NOMO-1 (cell line): ENCODE measurements around the gene P3H2.

Experiments used
- DNase-seq, 2 experiments: peaks; one replicate each; lab custom pipeline; 2025; ENCODE audit not compliant: unreplicated experiment in 2 of 2; lab: John Stamatoyannopoulos, UW

Gene P3H2

DNA sequence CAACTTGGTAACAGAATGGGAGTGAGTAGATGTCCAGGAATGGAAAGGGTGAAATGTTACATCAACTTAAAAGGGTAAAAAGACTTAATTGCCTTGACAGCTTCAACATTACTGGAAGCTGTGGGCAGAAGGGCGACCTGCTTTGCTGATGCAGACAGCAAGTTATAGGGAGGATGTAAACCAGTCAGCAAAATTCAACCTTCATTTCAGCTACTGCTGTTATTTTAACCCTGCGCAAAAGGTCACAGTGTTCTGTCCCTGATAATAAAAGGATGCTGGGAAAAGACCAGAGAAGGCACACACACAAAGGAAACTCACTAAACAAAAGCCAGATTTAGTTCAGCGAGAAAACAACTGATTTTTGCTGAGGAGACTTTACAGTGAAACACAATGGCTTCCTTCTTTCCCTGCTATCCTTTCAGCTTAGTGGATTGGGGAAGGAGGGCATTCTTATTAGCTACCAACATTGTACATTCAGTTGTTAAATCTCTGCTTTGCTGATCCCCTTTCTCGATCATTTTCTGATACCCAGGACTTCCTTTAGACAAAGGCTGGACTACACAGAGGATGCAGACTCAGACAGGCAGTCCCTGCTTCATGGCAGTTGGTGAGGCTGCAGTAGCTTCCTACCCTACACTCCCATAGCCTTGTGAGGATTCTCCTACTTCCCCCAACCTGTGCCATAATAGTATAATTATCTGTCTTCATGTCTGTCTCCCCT, 62.0 kb downstream of the P3H2 start:
- DNase-seq: no peak

DNA sequence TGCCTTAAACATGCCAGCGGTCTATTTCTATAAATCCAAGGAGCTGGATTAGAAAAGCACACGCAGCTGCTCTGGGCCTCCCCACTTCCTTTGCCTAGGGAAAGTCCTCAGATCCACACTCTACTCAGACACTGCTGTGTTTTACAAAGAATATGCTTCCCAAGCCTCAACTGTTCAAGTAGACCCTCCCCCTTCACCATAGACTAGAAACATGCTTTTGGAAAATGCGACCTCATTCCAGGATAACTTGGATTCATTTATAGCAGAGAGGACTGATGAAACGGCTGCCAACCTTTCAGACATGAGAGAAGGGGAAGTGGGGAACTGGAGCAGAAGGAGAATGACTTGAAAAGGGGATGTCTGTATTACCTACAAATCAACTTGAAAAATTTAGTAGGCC, 64.0 kb downstream of the P3H2 start:
- DNase-seq: peak; percentile 43 to 72

DNA sequence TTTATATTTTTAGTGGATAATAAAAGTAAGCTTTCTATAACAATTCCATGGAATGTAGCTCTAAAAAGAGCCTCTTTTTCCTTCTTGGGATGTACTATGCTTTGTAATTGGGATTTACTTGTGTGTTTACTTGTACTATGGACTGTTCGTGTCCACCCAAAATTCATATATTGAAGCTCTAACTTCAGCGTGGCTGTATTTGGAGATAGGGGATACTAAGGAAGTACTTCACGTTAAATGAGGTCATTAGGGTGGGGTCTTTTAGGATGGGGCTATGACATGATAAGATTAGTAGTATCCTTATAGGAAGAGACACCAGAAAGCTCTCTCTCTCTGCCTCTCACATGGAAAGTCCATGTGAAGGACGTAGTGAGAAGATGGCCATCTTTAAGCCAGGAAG, 64.9 kb downstream of the P3H2 start:
- DNase-seq: no peak

DNA sequence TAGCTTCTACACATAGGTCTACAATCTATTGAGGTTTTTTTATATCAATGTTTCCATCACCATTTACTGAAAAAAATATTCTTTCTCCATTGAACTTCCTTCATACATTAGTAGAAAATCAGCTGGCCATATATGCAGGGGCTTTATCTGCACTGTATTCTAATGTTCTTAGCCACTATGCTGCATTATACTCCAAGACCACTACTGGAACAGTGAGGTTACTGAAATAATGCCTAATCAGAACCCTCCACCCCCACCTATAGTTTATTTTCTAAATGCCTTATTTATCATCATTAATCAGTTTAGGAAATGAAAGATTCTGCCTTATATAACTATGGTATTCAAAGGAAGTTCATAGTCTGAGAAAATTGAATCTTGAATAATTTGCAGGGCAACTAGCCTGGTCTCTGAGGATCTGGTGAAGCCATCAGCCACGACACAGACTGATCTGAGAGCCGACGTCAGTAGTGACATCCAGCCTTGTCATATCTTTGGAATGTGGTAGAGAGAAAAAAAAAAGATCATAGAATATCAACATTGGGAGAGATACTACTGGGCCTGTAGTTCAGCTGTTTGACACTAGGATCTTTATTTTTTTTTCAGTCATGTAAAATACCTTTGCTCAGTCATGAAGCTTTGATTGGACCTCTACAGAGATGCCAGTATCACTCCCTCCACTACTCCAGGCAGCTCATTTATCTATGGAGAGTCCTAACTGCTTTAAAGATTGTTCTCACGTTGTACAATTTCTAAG, 66.6 kb downstream of the P3H2 start:
- DNase-seq: no peak

DNA sequence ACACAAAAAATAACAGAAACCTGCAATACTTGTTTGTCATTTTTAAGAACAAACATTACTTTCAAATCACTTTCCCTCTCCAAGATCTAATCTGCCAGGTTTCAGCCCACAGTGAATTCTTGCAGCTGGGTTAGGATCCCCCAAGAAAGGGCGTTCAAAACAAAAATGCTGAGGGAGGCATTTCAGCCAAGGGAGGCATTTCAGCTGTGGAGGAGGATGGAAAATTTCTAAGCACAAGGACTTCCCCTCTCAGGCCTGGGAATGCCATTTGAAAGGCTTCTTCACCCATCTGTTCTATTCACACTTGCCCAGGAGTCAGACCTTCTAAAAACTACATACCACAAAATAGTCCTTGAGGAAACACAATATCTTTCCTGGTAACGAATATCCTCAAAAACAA, 69.1 kb downstream of the P3H2 start:
- no peak for DNase-seq

DNA sequence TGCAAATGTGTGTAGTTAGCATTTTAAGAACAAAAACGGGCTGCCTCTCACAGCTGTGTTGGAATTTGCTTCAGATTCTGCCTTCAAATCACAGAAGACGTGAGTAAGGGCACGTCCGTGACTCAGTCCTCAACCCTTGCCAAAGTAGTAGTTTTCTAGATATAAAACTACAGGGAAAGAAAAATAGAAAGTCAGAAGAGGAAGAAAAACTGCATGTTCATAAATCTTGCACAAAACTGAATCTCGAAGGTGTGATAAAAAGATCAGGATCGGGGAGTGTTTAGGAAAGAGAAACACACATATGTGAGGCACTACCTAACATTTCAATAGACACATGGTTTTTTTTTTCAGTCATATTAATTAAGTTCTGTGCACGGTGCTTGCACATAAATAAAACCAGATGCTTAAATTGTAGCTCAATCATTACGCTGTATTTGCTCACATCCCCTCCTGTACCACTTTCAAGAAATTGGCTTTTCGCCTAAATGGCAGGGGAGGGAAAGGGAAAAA, 71.7 kb downstream of the P3H2 start:
- DNase-seq: peak; percentile 67 to 92

DNA sequence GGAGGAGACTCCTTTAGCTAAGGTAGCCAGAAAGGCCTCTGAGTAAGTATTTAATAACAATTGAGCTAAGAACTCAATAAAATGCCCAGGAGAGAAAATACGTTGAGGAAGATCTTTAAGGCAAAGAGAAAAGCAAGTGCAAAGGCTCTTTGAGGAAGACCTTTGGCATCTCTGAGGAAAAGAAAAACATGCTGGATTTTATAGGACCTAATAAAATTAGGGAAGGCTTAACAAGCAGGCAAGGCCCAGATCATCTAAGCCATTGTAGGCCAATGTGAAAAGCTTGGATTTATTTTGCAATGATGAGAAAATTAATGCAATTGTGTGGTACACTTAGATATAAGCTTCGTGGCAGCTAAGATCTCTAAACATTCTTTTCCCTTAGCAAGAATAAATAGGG, 75.7 kb downstream of the P3H2 start:
- DNase-seq: no peak

DNA sequence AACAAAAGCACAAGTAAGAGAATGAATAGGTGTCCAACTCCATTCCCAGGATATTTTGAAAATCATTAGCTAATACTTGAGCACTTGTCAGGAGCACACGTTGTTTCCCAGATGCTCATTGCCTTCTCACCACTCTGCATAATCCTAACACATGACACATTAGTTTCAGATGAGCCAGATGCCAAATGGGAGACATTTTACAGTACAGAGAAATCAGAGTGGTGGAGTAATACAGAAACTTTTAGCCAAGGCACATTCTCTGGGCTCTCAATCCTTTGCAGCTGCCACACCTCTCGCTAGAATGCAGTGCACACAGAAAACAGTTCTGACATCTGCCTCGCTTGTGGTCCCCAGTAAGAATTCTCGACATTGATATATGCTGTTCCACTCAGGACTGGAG, 76.6 kb downstream of the P3H2 start:
- no peak for DNase-seq

DNA sequence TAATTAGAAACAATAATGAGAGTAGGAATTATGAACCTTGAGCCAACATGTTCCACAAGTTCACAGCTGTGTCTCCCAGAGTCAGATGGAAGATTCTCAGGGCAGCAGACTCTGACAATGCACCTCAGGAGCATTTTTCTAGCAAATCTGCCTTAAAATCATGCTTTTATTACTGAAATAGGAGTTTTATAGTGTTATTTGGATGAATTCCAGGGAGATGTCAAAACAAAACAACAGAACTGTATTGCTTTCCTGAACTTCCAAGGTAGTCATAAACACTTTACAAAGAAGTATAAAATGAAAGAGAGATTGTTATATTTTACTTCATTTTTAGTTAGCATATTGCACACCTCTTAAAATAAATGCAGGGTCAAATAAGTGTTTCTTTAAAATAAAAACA, 77.0 kb downstream of the P3H2 start:
- no peak for DNase-seq

DNA sequence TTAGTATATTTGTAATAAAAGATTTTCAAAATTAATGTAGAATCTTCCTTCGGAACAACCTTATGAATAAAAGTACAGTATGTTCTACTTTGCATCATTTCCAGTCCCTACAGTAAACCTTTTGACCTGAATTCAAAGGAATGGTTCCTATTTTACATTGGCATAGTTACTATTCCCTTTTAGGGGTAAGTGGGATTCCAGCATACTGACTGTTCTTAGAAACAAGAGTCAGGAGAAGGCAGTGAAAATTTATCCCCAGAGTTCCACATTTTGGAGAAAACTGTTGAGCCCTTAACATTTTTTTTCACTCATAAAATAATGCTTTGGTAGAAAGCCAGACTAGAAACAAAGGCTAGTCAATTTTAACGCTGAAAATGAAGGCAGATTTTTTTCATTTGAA, 78.1 kb downstream of the P3H2 start:
- DNase-seq: no peak

DNA sequence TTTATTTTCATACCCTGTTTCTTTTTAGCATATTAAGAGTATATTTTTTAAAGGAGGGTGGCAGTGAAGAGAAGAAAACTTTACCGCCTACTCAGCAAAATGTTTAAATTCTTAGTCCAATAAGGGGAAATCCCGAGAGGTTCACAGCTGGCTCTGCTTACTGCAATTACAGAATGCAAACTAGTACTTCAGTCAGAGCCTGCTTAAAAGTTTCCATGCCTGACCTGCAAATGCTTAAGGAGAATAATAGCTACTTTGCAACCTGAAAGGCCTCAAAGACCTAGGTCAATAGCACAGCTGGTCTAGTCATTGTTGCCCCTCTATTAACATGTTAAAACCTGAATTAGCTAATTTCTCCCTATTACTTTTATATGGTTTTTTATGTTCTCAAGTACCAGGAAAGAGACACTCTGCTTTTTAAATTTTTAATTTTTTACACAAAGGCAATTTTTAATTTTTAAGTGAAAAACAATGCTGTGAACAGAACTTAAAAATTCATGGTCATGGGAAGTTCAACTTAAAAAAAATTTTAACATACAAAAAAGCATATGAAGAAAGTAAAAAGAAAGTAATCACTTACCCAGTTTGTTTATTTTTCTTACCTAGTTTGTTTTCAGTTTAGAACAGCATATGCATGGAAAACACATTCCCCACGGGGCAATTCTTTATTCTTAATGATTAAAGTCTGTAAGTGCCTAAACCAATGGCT, 79.2 kb downstream of the P3H2 start:
- DNase-seq: no peak

DNA sequence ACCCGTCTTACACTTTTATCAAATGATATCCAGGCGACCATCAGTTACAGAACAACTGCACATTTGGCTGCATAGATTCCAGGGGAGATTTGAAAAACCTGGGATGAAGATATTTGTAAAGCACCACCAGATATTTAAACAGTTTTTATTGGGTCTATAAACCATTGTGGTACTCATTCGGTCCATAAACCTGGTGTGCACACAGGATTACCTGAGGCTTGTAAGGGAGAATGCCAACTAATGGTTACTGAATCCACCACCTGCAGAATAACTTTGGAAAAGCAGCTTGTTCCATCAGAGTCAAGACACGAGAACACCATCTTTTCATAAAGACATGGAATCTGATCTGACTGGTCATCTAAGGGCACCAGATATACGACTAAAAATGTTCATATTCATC, 80.6 kb downstream of the P3H2 start:
- DNase-seq: no peak

DNA sequence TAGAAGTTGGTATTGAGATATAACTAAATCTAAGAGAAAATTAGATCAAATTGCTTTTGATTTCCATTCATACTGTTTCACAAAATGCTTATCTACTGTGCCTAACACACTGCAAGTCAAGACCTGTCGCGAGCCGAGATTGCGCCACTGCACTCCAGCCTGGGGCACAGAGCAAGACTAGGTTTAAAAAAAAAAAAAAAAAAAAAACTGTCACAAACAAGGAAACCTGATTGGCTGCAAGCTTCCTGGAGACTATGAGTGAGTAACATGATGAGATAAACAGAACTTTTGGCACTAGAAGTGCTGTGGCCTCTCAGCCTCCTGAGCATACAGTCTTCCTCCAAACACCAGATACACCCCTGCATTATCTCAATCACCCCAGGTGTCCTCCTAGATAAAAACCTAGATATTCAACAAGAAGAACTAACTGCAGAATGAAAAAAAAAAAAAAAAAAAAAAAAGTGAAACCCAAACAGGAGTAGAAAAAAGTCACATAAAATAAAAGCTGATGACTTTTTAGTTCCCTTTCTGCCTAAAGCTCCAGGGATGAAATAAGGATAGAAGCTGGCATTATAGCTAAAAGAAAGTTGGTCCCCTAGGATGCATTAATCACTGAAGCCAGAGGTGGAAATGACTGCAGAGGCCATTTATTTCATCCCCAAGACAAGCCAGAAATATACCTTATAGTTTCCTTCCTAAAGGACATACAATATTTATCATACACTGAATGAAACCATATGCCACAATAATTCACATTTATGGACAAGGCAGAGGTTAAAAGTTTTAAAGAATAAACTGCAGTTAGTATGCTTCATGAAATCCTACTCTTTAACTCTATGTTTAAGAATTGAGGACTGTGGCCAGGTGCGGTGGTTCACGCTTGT, 82.4 kb downstream of the P3H2 start:
- DNase-seq: peak; percentile 65 to 92

DNA sequence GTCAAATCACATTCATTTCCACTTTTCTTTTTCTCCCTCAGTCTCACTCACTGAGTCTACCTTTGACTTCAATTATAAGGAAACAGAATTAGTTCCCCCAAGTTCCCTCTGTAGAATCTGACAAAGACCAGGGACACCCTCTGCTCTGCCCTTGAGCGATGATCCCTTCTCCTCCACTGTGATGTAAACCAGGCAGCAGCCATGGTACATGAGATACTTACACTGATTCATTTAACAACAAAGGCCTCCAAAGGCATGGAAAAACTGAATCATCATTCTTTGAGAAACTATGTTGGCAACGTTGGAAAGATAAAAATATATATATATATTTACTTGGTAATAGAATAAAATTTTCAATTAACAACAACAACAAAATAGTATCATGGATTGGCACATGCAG, 84.1 kb downstream of the P3H2 start:
- DNase-seq: no peak

DNA sequence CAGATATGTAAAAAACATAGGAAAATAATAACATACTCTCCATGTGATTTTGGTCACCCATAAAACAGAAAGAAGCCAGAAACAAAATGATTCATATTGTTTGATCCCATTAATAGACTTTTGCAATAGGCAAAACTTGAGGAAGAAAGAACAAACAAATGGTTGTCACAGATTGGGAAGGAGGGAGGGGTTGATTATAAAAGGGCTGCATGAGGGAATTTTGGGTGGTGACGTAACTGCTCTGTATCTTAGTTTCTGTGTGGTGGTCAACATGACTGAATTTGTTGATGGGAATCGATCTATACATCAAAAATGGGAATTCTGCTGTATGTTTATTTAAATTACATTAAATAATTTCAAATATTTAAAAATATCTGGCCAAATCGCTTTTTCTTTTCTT, 86.3 kb downstream of the P3H2 start:
- DNase-seq: no peak

DNA sequence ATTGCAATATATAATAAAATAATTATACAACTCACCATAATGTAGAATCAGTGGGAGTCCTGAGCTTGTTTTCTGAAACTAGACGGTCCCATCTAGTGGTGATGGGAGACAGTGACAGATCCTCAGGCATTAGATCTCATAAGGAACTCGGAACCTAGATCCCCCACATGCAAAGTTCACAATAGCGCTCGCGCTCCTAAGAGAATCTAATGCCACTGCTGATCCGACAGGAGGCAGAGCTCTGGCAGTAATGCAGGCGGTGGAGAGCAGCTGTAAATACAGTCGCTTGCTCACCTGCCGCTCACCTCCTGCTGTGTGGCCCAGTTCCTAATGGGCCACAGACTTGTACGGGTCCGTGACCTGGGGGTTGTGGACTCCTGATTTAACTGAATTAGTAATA, 87.8 kb downstream of the P3H2 start:
- no peak for DNase-seq

DNA sequence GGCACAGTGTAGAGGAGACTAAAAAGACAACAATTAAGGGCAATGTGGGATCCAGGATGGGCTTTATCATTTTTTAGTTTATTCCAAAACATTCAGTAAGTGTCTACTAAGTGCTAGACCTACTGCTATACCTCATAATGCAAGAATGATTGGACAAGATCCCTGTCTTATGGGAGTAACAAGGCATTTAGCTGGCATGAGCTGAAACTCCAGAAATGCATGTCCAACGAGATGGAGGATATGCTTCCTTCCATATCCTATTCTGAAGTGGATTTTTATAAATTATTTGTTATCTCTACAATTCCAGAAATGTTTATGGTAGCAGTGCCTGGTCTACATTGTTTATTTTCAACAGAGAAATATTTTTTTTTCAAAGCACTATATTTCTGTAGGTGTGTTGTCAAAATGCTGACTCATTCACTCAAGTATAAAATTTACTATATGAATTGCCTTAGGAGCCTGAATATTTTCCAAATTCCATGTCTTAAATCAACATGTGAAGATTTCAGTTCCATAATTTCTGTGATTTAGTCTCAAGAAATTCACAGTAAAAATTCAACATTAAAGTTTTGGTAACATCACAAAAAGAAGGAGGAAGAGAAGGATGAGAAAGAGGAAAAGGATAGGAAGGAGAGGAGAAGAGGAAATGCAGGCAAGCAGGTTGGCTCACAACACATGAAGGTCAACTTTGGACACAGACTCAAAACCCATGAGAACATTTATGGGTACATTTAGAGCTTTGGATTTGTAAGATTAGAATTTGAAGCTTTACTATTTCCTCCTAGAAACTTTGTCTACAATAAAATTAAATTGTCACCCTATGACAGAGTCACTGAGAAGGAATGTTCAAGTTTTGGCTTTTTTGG, 88.6 kb downstream of the P3H2 start:
- no peak for DNase-seq

DNA sequence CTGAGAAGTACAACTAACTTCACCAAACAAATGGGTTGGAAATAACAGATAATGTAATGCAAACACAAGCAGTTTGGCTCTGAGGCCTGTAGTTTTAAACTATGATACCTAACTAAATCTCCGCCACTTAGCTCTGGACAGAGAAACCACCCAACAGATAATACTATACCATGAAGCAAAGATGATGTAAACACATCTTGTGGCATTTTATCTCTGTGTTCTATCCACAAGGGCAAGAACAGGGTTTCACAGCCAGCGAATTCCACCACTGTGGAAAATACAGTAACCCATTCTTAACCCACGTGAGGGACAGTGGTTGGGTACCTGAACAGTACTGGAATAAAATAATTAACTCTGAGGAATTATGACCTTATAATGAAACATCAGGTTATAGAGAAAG, 93.6 kb downstream of the P3H2 start:
- DNase-seq: no peak

DNA sequence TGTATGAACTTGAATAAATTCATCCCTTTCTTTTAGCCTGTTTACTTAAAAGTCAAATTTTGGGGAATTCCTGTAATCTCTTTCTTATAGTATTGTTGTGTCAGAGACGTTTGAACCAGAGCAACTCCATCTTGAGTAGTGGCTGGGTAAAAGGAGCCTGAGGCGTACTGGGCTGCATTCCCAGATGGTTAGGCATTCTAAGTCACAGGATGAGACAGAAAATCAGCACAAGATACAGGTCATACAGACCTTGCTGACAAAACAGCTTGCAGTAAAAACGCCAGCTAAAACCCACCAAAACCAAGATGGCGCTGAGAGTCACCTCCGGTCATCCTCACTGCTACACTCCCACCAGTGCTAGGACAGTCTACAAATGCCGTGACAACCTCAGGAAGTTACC, 94.5 kb downstream of the P3H2 start:
- no peak for DNase-seq

DNA sequence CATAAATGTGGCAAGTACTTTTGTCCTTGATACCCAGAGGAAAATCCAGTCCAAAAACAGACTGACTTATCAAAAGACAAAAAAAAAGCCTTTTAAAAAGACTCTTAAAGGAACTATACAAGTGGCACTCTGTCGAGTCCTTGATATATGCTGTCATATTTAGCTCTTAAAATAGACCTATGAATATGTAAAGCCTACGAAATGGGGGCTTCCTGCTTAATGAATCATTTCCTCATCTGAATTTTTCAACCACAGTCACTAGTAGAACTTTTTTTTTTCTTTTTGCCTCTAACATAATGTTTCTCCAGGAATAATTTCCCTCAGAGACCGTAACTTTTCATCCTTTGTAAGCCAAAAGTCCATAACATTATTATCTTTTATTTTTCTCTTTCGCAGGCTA, 95.8 kb downstream of the P3H2 start:
- peak; percentile 18 to 77 for DNase-seq
